Right lobe of liver (tissue), 6 donors: Measurements from ENCODE around the gene ZMYND19. TPM values are rescaled to one million over a fixed set of nuclear protein-coding genes. Genes with fewer than 3 reads are reported as not detected.

Experiments used
- ATAC-seq, 4 donors: fragments of 200-7000 bp; cut with Tn5 transposase; one replicate each; pipeline ENCODE4 v1.9.1; 2020; ENCODE audit warnings: mild to moderate bottlenecking in 4 of 4, moderate library complexity in 4 of 4
- DNase-seq, 3 donors: peaks; one replicate each; pipeline ENCODE4 v3.0.0-alpha.2; 2020
- H3K27ac ChIP-seq, 3 donors: fragments of 200-600 bp; one replicate each; pipeline ENCODE4 v1.8.0; 2022
- H3K27me3 ChIP-seq, 2 donors: fragments of 200-600 bp; one replicate each; pipeline ENCODE4 v1.8.0; 2022
- H3K36me3 ChIP-seq, 4 donors: fragments of 200-600 bp; sonication (generic) in 1 of 4; one replicate each; pipeline versions ENCODE4 v1.5.1 to v1.8.0; 2017 to 2022; ENCODE audit warnings: control low read depth in 1 of 4
- H3K4me1 ChIP-seq, 4 donors: fragments of 200-600 bp; sonication (generic) in 1 of 4; one replicate each; pipeline versions ENCODE4 v1.5.1 to v1.8.0; 2017 to 2022; ENCODE audit warnings: control low read depth in 1 of 4
- H3K4me3 ChIP-seq, 3 donors: fragments of 200-600 bp; one replicate each; pipeline ENCODE4 v1.8.0; 2022
- H3K9me3 ChIP-seq, 4 donors: fragments of 200-600 bp; sonication (generic) in 1 of 4; one replicate each; pipeline versions ENCODE4 v1.5.1 to v1.8.0; 2017 to 2022; ENCODE audit warnings: control low read depth in 1 of 4
- CTCF ChIP-seq, 4 donors: fragments of 200-600 bp in 3 of 4; fragments of 450-650 bp in 1 of 4; IDR thresholded peaks; one replicate each; pipeline versions ENCODE4 v1.5.1 to v1.8.0; 2016 to 2022; ENCODE audit warnings: antibody characterized with exemption in 4 of 4, mild to moderate bottlenecking in 2 of 4
- POLR2A ChIP-seq: fragments of 450-650 bp; IDR thresholded peaks from one replicate; pipeline ENCODE4 v1.6.1; 2017; ENCODE audit warnings: antibody characterized with exemption, mild to moderate bottlenecking
- WGBS: methylation state at CpG from one replicate; pipeline ENCODE4 v1.1.6; 2018; ENCODE audit warnings: low coverage, low lambda C conversion rate; ENCODE audit not compliant: insufficient coverage; ENCODE audit errors: missing lambda C conversion rate; 5-methylcytosine and 5-hydroxymethylcytosine counted together
- intact Hi-C, 2 donors: fragments of 100-400 bp; cut with DNase I; formaldehyde crosslinking; loops; one replicate each; pipeline versions ENCODE4 v1.11.2 to v1.14.1; 2022
- total RNA-seq, 6 experiments: library from RNA; depleted of rRNA in 2 of 6; stranded (reverse); fragments of >200 nt in 2 of 6; fragmentation: NEBNext Ultra II Directional in 3 of 6; extraction: Animal tissue kit (Norgen Biotek cat#: 25700) in 3 of 6; gene quantifications; one replicate each; pipeline versions ENCODE4 v1.1.0 to v1.2.4, GENCODE V29; 2016 to 2023
- donor health status: DM: no; HTN: yes; CAD: no.
- donor health status: DM: no; HTN: no; CAD: no.
- donor health status: DM: no; HTN: no; CAD: no.
- donor health status: DM: no; HTN: yes; CAD: no.
- donor health status: DM: no; HTN: yes; CAD: no.

The ZMYND19 gene
- total RNA-seq, 6 experiments from 2014 or later, result 8.4 to 11.7 (median 9.0) TPM

- Histone ChIP-seq H3K9me3 (no peaks in the 10 kb centered on the region), H3K27me3 (no peaks in the 10 kb centered on the region), H3K4me1 (peaks cover 0 to 29% (median 5%) of the 10 kb centered on the region in 4 donors), H3K4me3 (peak overlapping the region; percentile 96 to 97 (median 96)), H3K36me3 (peaks cover 0 to 21% (median 5%) of the 10 kb centered on the region in 4 donors), H3K27ac (peak overlapping the region; percentile 51 to 56 (median 55))
- no peak for TF ChIP-seq POLR2A
- no peak for TF ChIP-seq CTCF (IDR thresholded peaks at IDR 0.05)
- no peak for ATAC-seq
- peak in 1 of 3 donors; percentile 58 for DNase-seq
- WGBS, result 32% methylated on average over 10 of the region's 19 CpGs
- intact Hi-C loops, result no loop called here
These were observed 11.1 kb downstream of the ZMYND19 start for GRCh38 chr9:137579259-137579604.

- peak; percentile 97 to 98 (median 97) for DNase-seq
- intact Hi-C loops, result no loop called here
- Histone ChIP-seq H3K27me3 (no peaks in the 10 kb centered on the region), H3K4me1 (peaks cover 0 to 29% (median 5%) of the 10 kb centered on the region in 4 donors), H3K27ac (peak within 1 kb of the TSS; percentile 51 to 56 (median 55)), H3K9me3 (no peaks in the 10 kb centered on the region), H3K36me3 (peaks cover 0 to 26% (median 6%) of the 10 kb centered on the region in 4 donors), H3K4me3 (peak within 1 kb of the TSS; percentile 96 to 97 (median 96))
- WGBS, result 0% methylated on average over 27 of the region's 82 CpGs
- TF ChIP-seq POLR2A (peak; percentile 76), CTCF (IDR thresholded peaks at IDR 0.05) (peak; percentile 96 to 99 (median 98))
- peak; percentile 95 to 99 (median 98) for ATAC-seq
These were observed 11.6 kb downstream of the ZMYND19 start, which contains the start of gene DPH7 for GRCh38 chr9:137578518-137579258. TSS of gene DPH7 (minus strand) at chr9:137578925. CDS start at chr9:137578777, 148 bp downstream.

GRCh38 chr9:137575716-137576411, 14.4 kb downstream of the ZMYND19 start:
- Histone ChIP-seq H3K4me1 (peaks cover 0 to 29% (median 5%) of the 10 kb centered on the region in 4 donors), H3K4me3 (no peak overlapping the region), H3K27ac (no peak overlapping the region), H3K27me3 (no peaks in the 10 kb centered on the region), H3K36me3 (peaks cover 0 to 30% (median 10%) of the 10 kb centered on the region in 4 donors), H3K9me3 (no peaks in the 10 kb centered on the region)
- DNase-seq (no peak), ATAC-seq (no peak)
- 41% methylated on average over 4 of the region's 12 CpGs for WGBS
- intact Hi-C loops, result no loop called here
- peak in 2 of 4 donors; percentile 12 to 21 for TF ChIP-seq CTCF (IDR thresholded peaks at IDR 0.05)
- TF ChIP-seq POLR2A, result no peak

- ATAC-seq, result no peak
- no peak for DNase-seq
- H3K4me3 ChIP-seq, result no peak overlapping the region
- H3K27me3 ChIP-seq, result no peaks in the 10 kb centered on the region
- intact Hi-C loops, result no loop called here
- peaks cover 0 to 29% (median 5%) of the 10 kb centered on the region in 4 donors for H3K4me1 ChIP-seq
- WGBS, result 58% methylated on average over 9 of the region's 9 CpGs
- H3K9me3 ChIP-seq, result no peaks in the 10 kb centered on the region
- H3K27ac ChIP-seq, result no peak overlapping the region
- H3K36me3 ChIP-seq, result peaks cover 0 to 30% (median 10%) of the 10 kb centered on the region in 4 donors
- TF ChIP-seq POLR2A (no peak), CTCF (IDR thresholded peaks at IDR 0.05) (no peak)
These were observed 15.0 kb downstream of the ZMYND19 start for GRCh38 chr9:137575364-137575715.
